Activated CD4-positive, alpha-beta T cell treated with anti-CD3 and anti-CD28 coated beads for 36 hours (primary cell): Measurements from ENCODE around the gene KLHL13. TPM values are rescaled to one million over a fixed set of nuclear protein-coding genes. Genes with fewer than 3 reads are reported as not detected.

Source experiments
- ATAC-seq: fragments of 200-7000 bp; cut with Tn5 transposase; one replicate; pipeline ENCODE4 v1.10.0; 2021; ENCODE audit warnings: mild to moderate bottlenecking, moderate library complexity
- CTCF ChIA-PET: fragments of 350-600 bp; sonication (Branson Sonifier 250); formaldehyde crosslinking; loops from one replicate; lab custom pipeline; 2021; ENCODE audit warnings: antibody characterized with exemption; lab: Charles Lee
- POLR2A ChIA-PET: fragments of 350-600 bp; sonication (Branson Sonifier 250); formaldehyde crosslinking; loops from one replicate; lab custom pipeline; 2021; ENCODE audit warnings: antibody characterized with exemption, inconsistent platforms; lab: Charles Lee
- DNase-seq: peaks from one replicate; pipeline ENCODE4 v3.0.0-alpha.2; 2020
- H3K27ac Mint-ChIP-seq: one replicate; pipeline ENCODE4 v1.8.0; 2021; ENCODE audit warnings: mixed read lengths
- H3K27me3 Mint-ChIP-seq: one replicate; pipeline ENCODE4 v1.8.0; 2021; ENCODE audit warnings: mixed read lengths
- H3K36me3 Mint-ChIP-seq: one replicate; pipeline ENCODE4 v1.8.0; 2021; ENCODE audit warnings: low read depth, mixed read lengths
- H3K4me1 Mint-ChIP-seq: one replicate; pipeline ENCODE4 v1.8.0; 2021; ENCODE audit warnings: mixed read lengths
- H3K4me3 Mint-ChIP-seq: one replicate; pipeline ENCODE4 v1.8.0; 2021; ENCODE audit warnings: mild to moderate bottlenecking, moderate library complexity, mixed read lengths
- H3K9me3 Mint-ChIP-seq: one replicate; pipeline ENCODE4 v1.8.0; 2021; ENCODE audit warnings: low read depth, mixed read lengths
- intact Hi-C, 2 experiments: fragments of 100-400 bp; cut with DNase I in 1 of 2; cut with micrococcal nuclease in 1 of 2; formaldehyde crosslinking; loops; one replicate each; pipeline versions ENCODE4 v1.14.2 to v1.15.1; 2022 to 2024; cut with DNase I, micrococcal nuclease
- total RNA-seq, 2 experiments: library from RNA; stranded (reverse); gene quantifications; one replicate each; pipeline ENCODE4 v1.2.3, GENCODE V29; 2021

The KLHL13 gene
- total RNA-seq, 2 experiments from 2014 or later: 2.0 to 3.5 TPM

- no peaks in the 10 kb centered on the region for H3K27me3 Mint-ChIP-seq
- no peaks in the 10 kb centered on the region for H3K4me1 Mint-ChIP-seq
- intact Hi-C loops: no loop called here
- no peaks in the 10 kb centered on the region for H3K36me3 Mint-ChIP-seq
- no peak overlapping the region for H3K4me3 Mint-ChIP-seq
- no peaks in the 10 kb centered on the region for H3K9me3 Mint-ChIP-seq
- DNase-seq (no peak), ATAC-seq (no peak)
- ChIA-PET POLR2A (interaction anchor here (0.6 kb wide), 1 partner anchor 22 kb away, joined by 4 read pairs; no protein-coding TSS in a partner anchor), CTCF (no interaction called here)
- H3K27ac Mint-ChIP-seq: no peak overlapping the region
Measured at GRCh38 chrX:118062817-118063615, 53.6 kb downstream of the KLHL13 start.

- CTCF ChIA-PET: no interaction called here
- no peaks in the 10 kb centered on the region for H3K9me3 Mint-ChIP-seq
- ATAC-seq (no peak), DNase-seq (no peak)
- POLR2A ChIA-PET: no interaction called here
- intact Hi-C loops: no loop called here
- H3K27ac Mint-ChIP-seq: no peak overlapping the region
- H3K27me3 Mint-ChIP-seq: no peaks in the 10 kb centered on the region
- no peak overlapping the region for H3K4me3 Mint-ChIP-seq
- H3K4me1 Mint-ChIP-seq: no peaks in the 10 kb centered on the region
- no peaks in the 10 kb centered on the region for H3K36me3 Mint-ChIP-seq
Measured at GRCh38 chrX:118062048-118062789, 54.4 kb downstream of the KLHL13 start.

- no peaks in the 10 kb centered on the region for H3K36me3 Mint-ChIP-seq
- no peak overlapping the region for H3K27ac Mint-ChIP-seq
- CTCF ChIA-PET: no interaction called here
- no peak overlapping the region for H3K4me3 Mint-ChIP-seq
- no peaks in the 10 kb centered on the region for H3K9me3 Mint-ChIP-seq
- POLR2A ChIA-PET: no interaction called here
- H3K4me1 Mint-ChIP-seq: no peaks in the 10 kb centered on the region
- DNase-seq: no peak
- ATAC-seq: no peak
- H3K27me3 Mint-ChIP-seq: no peaks in the 10 kb centered on the region
- intact Hi-C loops: no loop called here
Measured at GRCh38 chrX:118058924-118059323, 57.7 kb downstream of the KLHL13 start.

- Mint-ChIP-seq H3K27me3 (no peaks in the 10 kb centered on the region), H3K36me3 (no peaks in the 10 kb centered on the region), H3K4me3 (no peak overlapping the region), H3K27ac (no peak overlapping the region), H3K9me3 (no peaks in the 10 kb centered on the region), H3K4me1 (no peaks in the 10 kb centered on the region)
- intact Hi-C loops: no loop called here
- no peak for DNase-seq
- ATAC-seq: no peak
- ChIA-PET POLR2A (no interaction called here), CTCF (interaction anchor here (0.6 kb wide), 1 partner anchor 536 kb away, joined by 3 read pairs; no protein-coding TSS in a partner anchor)
Measured at GRCh38 chrX:118056870-118057269, 59.7 kb downstream of the KLHL13 start.

- Mint-ChIP-seq H3K36me3 (no peaks in the 10 kb centered on the region), H3K4me1 (no peaks in the 10 kb centered on the region), H3K27ac (no peak overlapping the region), H3K27me3 (no peaks in the 10 kb centered on the region), H3K9me3 (peaks cover under 1% of the 10 kb centered on the region), H3K4me3 (no peak overlapping the region)
- ChIA-PET CTCF (no interaction called here), POLR2A (no interaction called here)
- intact Hi-C loops: no loop called here
- DNase-seq (no peak), ATAC-seq (no peak)
Measured at GRCh38 chrX:118049713-118050112, 66.9 kb downstream of the KLHL13 start.

GRCh38 chrX:118047446-118048186 lies 69.0 kb downstream of the KLHL13 start:
- Mint-ChIP-seq H3K9me3 (peaks cover 4% of the 10 kb centered on the region), H3K36me3 (no peaks in the 10 kb centered on the region), H3K27me3 (no peaks in the 10 kb centered on the region), H3K4me1 (no peaks in the 10 kb centered on the region), H3K4me3 (no peak overlapping the region), H3K27ac (no peak overlapping the region)
- DNase-seq: no peak
- CTCF ChIA-PET: no interaction called here
- no peak for ATAC-seq
- POLR2A ChIA-PET: no interaction called here
- intact Hi-C loops: no loop called here

- H3K4me1 Mint-ChIP-seq: no peaks in the 10 kb centered on the region
- CTCF ChIA-PET: no interaction called here
- no peak for ATAC-seq
- no peak overlapping the region for H3K27ac Mint-ChIP-seq
- no peaks in the 10 kb centered on the region for H3K27me3 Mint-ChIP-seq
- DNase-seq: no peak
- no peak overlapping the region for H3K4me3 Mint-ChIP-seq
- H3K9me3 Mint-ChIP-seq: peaks cover 7% of the 10 kb centered on the region
- intact Hi-C loops: no loop called here
- POLR2A ChIA-PET: no interaction called here
- no peaks in the 10 kb centered on the region for H3K36me3 Mint-ChIP-seq
Measured at GRCh38 chrX:118039591-118039990, 77.0 kb downstream of the KLHL13 start.

- Mint-ChIP-seq H3K9me3 (peaks cover 6% of the 10 kb centered on the region), H3K36me3 (no peaks in the 10 kb centered on the region)
- CTCF ChIA-PET: interaction anchor here (0.5 kb wide), 1 partner anchor 32 kb away, joined by 3 read pairs; no protein-coding TSS in a partner anchor
Measured at GRCh38 chrX:118038614-118039365, 77.8 kb downstream of the KLHL13 start.

GRCh38 chrX:118026631-118027030 lies 90.0 kb downstream of the KLHL13 start:
- ChIA-PET POLR2A (no interaction called here), CTCF (no interaction called here)
- DNase-seq (no peak), ATAC-seq (no peak)
- intact Hi-C loops: no loop called here
- Mint-ChIP-seq H3K4me1 (no peaks in the 10 kb centered on the region), H3K9me3 (no peaks in the 10 kb centered on the region), H3K27ac (no peak overlapping the region), H3K27me3 (no peaks in the 10 kb centered on the region), H3K4me3 (no peak overlapping the region), H3K36me3 (no peaks in the 10 kb centered on the region)

More at GRCh38 chrX:118038614-118039365, 77.8 kb downstream of the KLHL13 start:
- Mint-ChIP-seq H3K4me1 (no peaks in the 10 kb centered on the region), H3K27ac (no peak overlapping the region), H3K27me3 (no peaks in the 10 kb centered on the region), H3K4me3 (no peak overlapping the region)
- intact Hi-C loops: no loop called here
- no peak for ATAC-seq
- POLR2A ChIA-PET: no interaction called here
- DNase-seq: no peak

- DNase-seq: no peak
- H3K4me3 Mint-ChIP-seq: no peak overlapping the region
- no peak for ATAC-seq
- intact Hi-C loops: no loop called here
- ChIA-PET POLR2A (no interaction called here), CTCF (no interaction called here)
- H3K36me3 Mint-ChIP-seq: no peaks in the 10 kb centered on the region
- H3K27me3 Mint-ChIP-seq: no peaks in the 10 kb centered on the region
- no peaks in the 10 kb centered on the region for H3K4me1 Mint-ChIP-seq
- no peak overlapping the region for H3K27ac Mint-ChIP-seq
- H3K9me3 Mint-ChIP-seq: no peaks in the 10 kb centered on the region
Measured at GRCh38 chrX:118025226-118025625, 91.4 kb downstream of the KLHL13 start.

GRCh38 chrX:118024482-118024881 lies 92.1 kb downstream of the KLHL13 start:
- DNase-seq (no peak), ATAC-seq (no peak)
- Mint-ChIP-seq H3K4me1 (no peaks in the 10 kb centered on the region), H3K36me3 (no peaks in the 10 kb centered on the region), H3K27me3 (no peaks in the 10 kb centered on the region), H3K9me3 (no peaks in the 10 kb centered on the region), H3K4me3 (no peak overlapping the region), H3K27ac (no peak overlapping the region)
- CTCF ChIA-PET: no interaction called here
- intact Hi-C loops: no loop called here
- POLR2A ChIA-PET: no interaction called here
